IMR-90 (cell line): Measurements from ENCODE around the gene ZBTB44.

ENCODE experiments used
- CEBPB ChIP-seq: IDR thresholded peaks from 2 replicates; pipeline ENCODE4 v1.6.1; 2012; ENCODE audit warnings: low read depth, low read length, improper control_type of control experiment
- CHD1 ChIP-seq: IDR thresholded peaks from 2 replicates; pipeline ENCODE4 v1.6.1; 2012; ENCODE audit warnings: low read depth, low read length, improper control_type of control experiment
- CTCF ChIP-seq: conservative IDR thresholded peaks from 2 replicates; pipeline ENCODE4 v1.5.1; 2012; ENCODE audit warnings: mild to moderate bottlenecking, low read depth, low read length, improper control_type of control experiment
- ELK1 ChIP-seq: fragments of 150-350 bp; IDR thresholded peaks from 2 replicates; pipeline ENCODE4 v1.6.1; 2016; ENCODE audit warnings: low read depth, mild to moderate bottlenecking, low read length, moderate library complexity, borderline replicate concordance
- FOS ChIP-seq: fragments of 150-350 bp; IDR thresholded peaks from 2 replicates; pipeline ENCODE4 v1.6.1; 2016; ENCODE audit warnings: low read depth, low read length
- MAFK ChIP-seq: IDR thresholded peaks from 2 replicates; pipeline ENCODE4 v1.6.1; 2012; ENCODE audit warnings: low read depth, low read length, improper control_type of control experiment
- MXI1 ChIP-seq: IDR thresholded peaks from 2 replicates; pipeline ENCODE4 v1.6.1; 2012; ENCODE audit warnings: low read depth, mild to moderate bottlenecking, low read length, moderate library complexity, borderline replicate concordance
- NFE2L2 ChIP-seq: fragments of 150-350 bp; IDR thresholded peaks from 2 replicates; pipeline ENCODE4 v1.6.1; 2016; ENCODE audit warnings: low read depth, mild to moderate bottlenecking, low read length
- POLR2A ChIP-seq: IDR thresholded peaks from 2 replicates; pipeline ENCODE4 v1.6.1; 2012; ENCODE audit warnings: mild to moderate bottlenecking, low read depth, low read length
- RAD21 ChIP-seq: IDR thresholded peaks from 2 replicates; pipeline ENCODE4 v1.6.1; 2012; ENCODE audit warnings: low read length, improper control_type of control experiment
- RFX5 ChIP-seq: IDR thresholded peaks from 2 replicates; pipeline ENCODE4 v1.8.0; 2012; ENCODE audit warnings: low read depth, mild to moderate bottlenecking, low read length, moderate library complexity
- SMC3 ChIP-seq: fragments of 150-350 bp; IDR thresholded peaks from 2 replicates; pipeline ENCODE4 v1.6.1; 2016; ENCODE audit warnings: low read depth, mild to moderate bottlenecking, antibody characterized with exemption, low read length, moderate library complexity
- USF2 ChIP-seq: fragments of 150-350 bp; IDR thresholded peaks from 2 replicates; pipeline ENCODE4 v1.6.1; 2017; ENCODE audit warnings: mild to moderate bottlenecking, antibody characterized with exemption, low read length, low read depth

- TF ChIP-seq CTCF (no peak), CEBPB (no peak), POLR2A (no peak), RFX5 (no peak), RAD21 (no peak), SMC3 (no peak), MXI1 (no peak), MAFK (no peak), NFE2L2 (no peak), CHD1 (no peak), USF2 (no peak), FOS (no peak), ELK1 (no peak)
Measured at GRCh38 chr11:130212431-130212961, 102.2 kb downstream of the ZBTB44 start.
